ENCODE data around the gene ALKBH2.

GRCh38 chr12:109074866-109075265 lies 18.4 kb downstream of the ALKBH2 start:
- TF ChIP-seq EZH2 (IDR thresholded peaks at IDR 0.05; ENCODE audit: borderline replicate concordance): no peak
- TF ChIP-seq CTCF (IDR thresholded peaks at IDR 0.05; ENCODE audit: poor library complexity): no peak
- TF ChIP-seq EZH2phosphoT487 (IDR thresholded peaks at IDR 0.05; ENCODE audit: low read depth, severe bottlenecking, unreplicated experiment): no peak
